B cell (primary cell): ENCODE data around the gene SRD5A1. TPM values are rescaled to one million over a fixed set of nuclear protein-coding genes. Genes with fewer than 3 reads are reported as not detected.

Experiments
- ATAC-seq: fragments of 200-7000 bp; cut with Tn5 transposase; one replicate; pipeline ENCODE4 v1.10.0; 2021; ENCODE audit warnings: low read depth, mild to moderate bottlenecking, moderate number of reproducible peaks, moderate library complexity
- CTCF ChIA-PET: fragments of 350-600 bp; sonication (Branson Sonifier 250); formaldehyde crosslinking; loops from one replicate; lab custom pipeline; 2021; ENCODE audit warnings: antibody characterized with exemption, inconsistent platforms; lab: Charles Lee
- POLR2A ChIA-PET: fragments of 350-600 bp; sonication (Branson Sonifier 250); formaldehyde crosslinking; loops from one replicate; lab custom pipeline; 2021; ENCODE audit warnings: antibody characterized with exemption; lab: Charles Lee
- DNase-seq: peaks from one replicate; pipeline ENCODE4 v3.0.0; 2013
- H2AFZ ChIP-seq: 2 replicates; pipeline ENCODE4 v1.6.1; 2012; ENCODE audit warnings: mild to moderate bottlenecking, low read depth, low read length; ENCODE audit not compliant: insufficient read depth, poor library complexity, severe bottlenecking
- H3K27ac ChIP-seq, 2 donors: 1 replicate in 1 of 2; 2 replicates in 1 of 2; pipeline ENCODE4 v1.5.1; 2012 to 2013; ENCODE audit warnings: low read length in 2 of 2, mild to moderate bottlenecking in 2 of 2, moderate library complexity in 1 of 2
- H3K27me3 ChIP-seq, 4 experiments: fragments of 200-600 bp in 1 of 4; sonication (generic) in 1 of 4; replicated peaks in 1 of 4; 1 replicate in 2 of 4; 2 replicates in 2 of 4; pipeline versions ENCODE4 v1.6.1 to v1.7.0; 2013 to 2016; ENCODE audit warnings: low read length in 3 of 4, mild to moderate bottlenecking in 2 of 4, mixed read lengths in 1 of 4, moderate library complexity in 1 of 4; ENCODE audit not compliant: insufficient read depth in 4 of 4, control insufficient read depth in 3 of 4; ENCODE audit errors: control extremely low read depth in 1 of 4
- H3K36me3 ChIP-seq, 2 experiments: replicated peaks in 1 of 2; 1 replicate in 1 of 2; 2 replicates in 1 of 2; pipeline versions ENCODE4 v1.6.1 to v1.7.1; 2013; ENCODE audit warnings: low read length in 1 of 2; ENCODE audit not compliant: insufficient read depth in 2 of 2, control insufficient read depth in 1 of 2; ENCODE audit errors: control extremely low read depth in 1 of 2, extremely low read depth in 1 of 2
- H3K4me1 ChIP-seq, 2 donors: fragments of 200-600 bp in 1 of 2; sonication (generic) in 1 of 2; 1 replicate in 1 of 2; 2 replicates in 1 of 2; pipeline versions ENCODE4 v1.5.1 to v1.6.1; 2013 to 2017; ENCODE audit warnings: low read length in 2 of 2; ENCODE audit not compliant: control insufficient read depth in 2 of 2, insufficient read depth in 2 of 2
- H3K4me2 ChIP-seq: replicated peaks from 2 replicates; pipeline ENCODE3; 2012; ENCODE audit warnings: mild to moderate bottlenecking, low read depth, low read length; ENCODE audit not compliant: poor library complexity, severe bottlenecking
- H3K4me3 ChIP-seq, 5 experiments: fragments of 200-600 bp in 1 of 5; sonication (generic) in 1 of 5; 1 replicate in 3 of 5; 2 replicates in 2 of 5; pipeline versions ENCODE4 v1.5.1 to v1.7.0; 2011 to 2016; ENCODE audit warnings: low read length in 4 of 5, mild to moderate bottlenecking in 4 of 5, low read depth in 2 of 5, control low read depth in 1 of 5, moderate library complexity in 1 of 5; ENCODE audit not compliant: insufficient read depth in 1 of 5; ENCODE audit errors: control extremely low read depth in 1 of 5, extremely low read depth in 1 of 5
- H3K79me2 ChIP-seq: fragments of 200-600 bp; sonication (generic); one replicate; pipeline ENCODE4 v1.6.0; 2016; ENCODE audit warnings: low read length; ENCODE audit not compliant: control insufficient read depth, insufficient read depth
- H3K9ac ChIP-seq: fragments of 200-600 bp; sonication (generic); 2 replicates; pipeline ENCODE4 v1.6.1; 2017; ENCODE audit warnings: mild to moderate bottlenecking, low read length, moderate library complexity
- H3K9me3 ChIP-seq, 3 donors: one replicate each; pipeline versions ENCODE4 v1.6.1 to v1.7.1; 2013; ENCODE audit warnings: low read length in 2 of 3; ENCODE audit not compliant: control insufficient read depth in 2 of 3, insufficient read depth in 1 of 3; ENCODE audit errors: control extremely low read depth in 1 of 3
- H4K20me1 ChIP-seq: 2 replicates; pipeline ENCODE4 v1.6.0; 2012; ENCODE audit warnings: mild to moderate bottlenecking, low read length; ENCODE audit not compliant: insufficient read depth, control insufficient read depth, poor library complexity, severe bottlenecking
- H3K27ac Mint-ChIP-seq: one replicate; pipeline ENCODE4 v1.8.0; 2021; ENCODE audit warnings: mixed read lengths
- H3K27me3 Mint-ChIP-seq: one replicate; pipeline ENCODE4 v1.8.0; 2021; ENCODE audit warnings: mixed read lengths
- H3K4me1 Mint-ChIP-seq: one replicate; pipeline ENCODE4 v1.8.0; 2021; ENCODE audit warnings: mixed read lengths
- H3K4me3 Mint-ChIP-seq: one replicate; pipeline ENCODE4 v1.8.0; 2021; ENCODE audit warnings: mixed read lengths
- H3K9me3 Mint-ChIP-seq: one replicate; pipeline ENCODE4 v1.8.0; 2022; ENCODE audit warnings: mixed read lengths; ENCODE audit not compliant: insufficient read depth
- EZH2 ChIP-seq: IDR thresholded peaks from 2 replicates; pipeline ENCODE4 v1.6.1; 2012; ENCODE audit warnings: borderline replicate concordance, low read depth, mild to moderate bottlenecking, moderate library complexity, low read length; ENCODE audit not compliant: insufficient read depth, poor library complexity, severe bottlenecking
- WGBS: methylation state at CpG from one replicate; pipeline ENCODE4 v1.1.5; 2013; ENCODE audit warnings: missing lambda C conversion rate; ENCODE audit not compliant: insufficient coverage; 5-methylcytosine and 5-hydroxymethylcytosine counted together
- intact Hi-C: fragments of 100-400 bp; cut with micrococcal nuclease; formaldehyde crosslinking; loops from one replicate; pipeline ENCODE4 v1.10.0; 2022
- polyA plus RNA-seq: library from polyadenylated mRNA; depleted of rRNA; stranded (reverse); fragments of >200 nt; gene quantifications from 2 replicates; pipeline ENCODE4 v1.2.3, GENCODE V29; 2012
- total RNA-seq, 2 donors: library from RNA; stranded (reverse); fragments of 120-200 nt in 1 of 2; gene quantifications; 1 replicate in 1 of 2; 2 replicates in 1 of 2; pipeline versions ENCODE4 v1.2.3 to v1.2.4, GENCODE V29; 2013 to 2022
- TF ChIP-seq, protein P1 (sequence below): fragments of 200-600 bp; IDR thresholded peaks from one replicate; pipeline ENCODE4 v1.8.0; 2022; ENCODE audit warnings: antibody characterized with exemption, mild to moderate bottlenecking

SRD5A1 gene
- total and polyA plus RNA-seq, 2 donors (not counting 1 experiment from before 2014, with no cell fraction given), result 17.2 to 29.2 TPM

DNA sequence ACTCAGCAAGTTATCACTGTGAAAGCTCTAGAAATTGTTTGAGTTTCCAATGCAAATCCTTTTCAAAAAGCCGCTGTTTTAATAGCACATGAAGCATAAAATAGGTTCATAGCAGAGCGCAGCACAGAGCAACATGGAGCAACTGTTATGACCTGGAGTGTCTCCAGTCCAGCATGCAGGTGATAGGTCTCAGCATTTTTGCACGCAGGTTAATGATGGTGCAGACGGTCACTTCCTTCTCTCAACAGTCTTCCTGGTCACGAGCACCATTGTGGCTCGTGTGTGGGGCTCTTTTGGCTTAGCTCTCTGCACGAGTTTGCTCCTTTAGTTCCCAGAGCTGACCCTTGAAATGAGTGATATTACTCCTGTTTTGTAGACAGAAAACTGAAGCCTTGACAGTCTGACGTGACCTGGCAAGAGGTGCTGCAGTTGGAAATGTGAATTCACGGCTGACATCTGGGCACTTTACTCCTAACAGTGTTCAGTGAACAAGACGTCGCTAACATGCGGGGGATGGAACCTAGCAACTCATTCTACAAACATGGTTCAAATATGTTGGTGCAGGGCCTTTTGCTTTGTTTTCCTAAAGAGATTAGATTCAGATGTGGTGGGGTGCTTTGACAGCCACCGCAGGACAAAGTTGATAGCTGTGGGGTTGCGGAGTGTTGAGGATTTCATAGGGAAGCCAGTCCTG, 90.0 kb downstream of the SRD5A1 start:
- Histone ChIP-seq H4K20me1 (peaks cover 80% of the 10 kb centered on the region), H3K36me3 (peaks cover 0 to 11% of the 10 kb centered on the region in 2 experiments), H3K9me3 (no peaks in the 10 kb centered on the region), H2AFZ (no peak overlapping the region), H3K4me2 (no peak overlapping the region), H3K9ac (no peak overlapping the region), H3K27ac (no peak overlapping the region), H3K4me1 (peaks cover 44 to 47% of the 10 kb centered on the region in 2 donors), H3K79me2 (peaks cover 99% of the 10 kb centered on the region), H3K27me3 (no peaks in the 10 kb centered on the region), H3K4me3 (no peak overlapping the region)
- DNase-seq (no peak), ATAC-seq (no peak)
- intact Hi-C loops, result no loop called here
- ChIA-PET CTCF (interaction anchor here (1.0 to 2.0 kb wide), 2 partner anchors 10 to 22 kb away, joined by 3 to 12 read pairs; no protein-coding TSS in a partner anchor), POLR2A (no interaction called here)
- Mint-ChIP-seq H3K27ac (peak overlapping the region; percentile 33), H3K4me3 (peak overlapping the region; percentile 40), H3K27me3 (no peaks in the 10 kb centered on the region), H3K4me1 (peaks cover 89% of the 10 kb centered on the region), H3K9me3 (no peaks in the 10 kb centered on the region)
- TF ChIP-seq EZH2, result no peak
- TF ChIP-seq, protein P1, sequence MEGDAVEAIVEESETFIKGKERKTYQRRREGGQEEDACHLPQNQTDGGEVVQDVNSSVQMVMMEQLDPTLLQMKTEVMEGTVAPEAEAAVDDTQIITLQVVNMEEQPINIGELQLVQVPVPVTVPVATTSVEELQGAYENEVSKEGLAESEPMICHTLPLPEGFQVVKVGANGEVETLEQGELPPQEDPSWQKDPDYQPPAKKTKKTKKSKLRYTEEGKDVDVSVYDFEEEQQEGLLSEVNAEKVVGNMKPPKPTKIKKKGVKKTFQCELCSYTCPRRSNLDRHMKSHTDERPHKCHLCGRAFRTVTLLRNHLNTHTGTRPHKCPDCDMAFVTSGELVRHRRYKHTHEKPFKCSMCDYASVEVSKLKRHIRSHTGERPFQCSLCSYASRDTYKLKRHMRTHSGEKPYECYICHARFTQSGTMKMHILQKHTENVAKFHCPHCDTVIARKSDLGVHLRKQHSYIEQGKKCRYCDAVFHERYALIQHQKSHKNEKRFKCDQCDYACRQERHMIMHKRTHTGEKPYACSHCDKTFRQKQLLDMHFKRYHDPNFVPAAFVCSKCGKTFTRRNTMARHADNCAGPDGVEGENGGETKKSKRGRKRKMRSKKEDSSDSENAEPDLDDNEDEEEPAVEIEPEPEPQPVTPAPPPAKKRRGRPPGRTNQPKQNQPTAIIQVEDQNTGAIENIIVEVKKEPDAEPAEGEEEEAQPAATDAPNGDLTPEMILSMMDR, result no peak
- WGBS, result 75% methylated on average over 14 of the region's 14 CpGs

DNA sequence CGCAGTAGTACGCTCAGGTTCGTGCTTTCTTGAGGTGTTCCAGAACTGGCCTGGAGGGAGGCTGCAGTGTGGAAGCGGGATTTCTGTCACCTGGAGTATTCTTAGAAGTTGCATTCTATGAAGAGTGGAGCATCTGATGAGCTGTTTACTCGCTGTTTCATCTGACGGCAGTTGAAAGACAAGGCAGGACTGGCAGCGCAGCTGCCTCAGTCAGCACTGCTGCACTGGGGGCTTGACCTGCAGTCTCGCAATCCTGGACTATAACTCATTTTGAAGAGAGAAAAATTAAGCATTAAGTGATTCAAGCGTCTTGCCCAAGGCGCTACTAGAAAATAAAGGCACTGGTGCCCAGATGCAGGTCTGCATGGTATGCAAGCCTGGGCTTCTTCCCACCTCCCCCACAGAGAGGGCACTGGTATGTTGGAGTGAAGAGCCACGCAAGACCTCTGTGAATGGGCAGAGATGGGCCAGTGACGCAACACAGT, 90.6 kb downstream of the SRD5A1 start:
- TF ChIP-seq, protein P1, result no peak
- TF ChIP-seq EZH2, result no peak
- POLR2A ChIA-PET, result no interaction called here

More for the DNA sequence above, 90.6 kb downstream of the SRD5A1 start:
- H3K4me2 ChIP-seq, result no peak overlapping the region
- Mint-ChIP-seq H3K27me3 (no peaks in the 10 kb centered on the region), H3K27ac (no peak overlapping the region), H3K4me3 (no peak overlapping the region), H3K4me1 (peaks cover 86% of the 10 kb centered on the region), H3K9me3 (no peaks in the 10 kb centered on the region)
- peaks cover 46 to 47% of the 10 kb centered on the region in 2 donors for H3K4me1 ChIP-seq
- H3K4me3 ChIP-seq, result no peak overlapping the region
- no peak for DNase-seq
- peaks cover 80% of the 10 kb centered on the region for H4K20me1 ChIP-seq
- intact Hi-C loops, result no loop called here
- no peaks in the 10 kb centered on the region for H3K27me3 ChIP-seq
- no peak overlapping the region for H2AFZ ChIP-seq
- ATAC-seq, result no peak
- H3K36me3 ChIP-seq, result peaks cover 0 to 5% of the 10 kb centered on the region in 2 experiments
- CTCF ChIA-PET, result interaction anchor here (1.0 kb wide), 1 partner anchor 10 kb away, joined by 3 read pairs; no protein-coding TSS in a partner anchor
- no peak overlapping the region for H3K9ac ChIP-seq
- peaks cover 99% of the 10 kb centered on the region for H3K79me2 ChIP-seq
- no peak overlapping the region for H3K27ac ChIP-seq
- WGBS, result 91% methylated on average over 9 of the region's 12 CpGs
- no peaks in the 10 kb centered on the region for H3K9me3 ChIP-seq
